T1000 (cell line): ENCODE results near the gene NDUFS6.

Source experiments
- DNase-seq: peaks from one replicate; lab custom pipeline; 2025; ENCODE audit warnings: mixed read lengths; lab: John Stamatoyannopoulos, UW

The NDUFS6 gene

DNA sequence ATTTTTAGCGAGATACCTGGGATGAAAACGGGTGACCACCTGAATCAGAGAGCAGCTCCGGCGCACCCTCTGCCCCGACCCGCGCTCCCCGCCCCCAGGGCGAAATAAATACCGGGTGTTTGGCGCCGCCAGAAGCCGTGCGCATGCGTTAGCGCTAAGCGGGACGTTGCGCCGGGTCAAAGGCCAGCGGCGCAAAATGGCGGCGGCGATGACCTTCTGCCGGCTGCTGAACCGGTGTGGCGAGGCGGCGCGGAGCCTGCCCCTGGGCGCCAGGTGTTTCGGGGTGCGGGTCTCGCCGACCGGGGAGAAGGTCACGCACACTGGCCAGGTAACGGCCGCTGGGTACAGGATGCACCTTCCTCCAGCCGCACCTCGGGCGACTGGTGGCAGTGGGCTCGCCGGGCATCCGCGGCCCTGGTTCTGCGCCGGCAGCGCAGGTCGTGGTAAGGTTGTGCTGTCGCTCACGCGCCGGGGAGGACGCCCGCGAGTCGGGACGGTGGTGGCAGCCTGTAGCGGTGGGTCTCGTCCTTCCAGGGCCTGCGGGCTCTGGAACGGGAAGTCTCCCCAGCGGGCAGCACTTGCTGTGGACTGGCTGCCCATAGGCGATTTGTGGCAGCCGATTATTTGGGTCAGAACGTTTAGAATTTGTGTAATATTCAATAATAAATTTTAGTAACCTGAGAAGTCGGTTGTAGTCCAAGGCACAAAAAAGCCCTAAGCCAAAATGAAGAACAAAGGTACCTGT is at the start of gene NDUFS6:
NDUFS6 (plus strand) TSS at position 186 of the 745 bp plus-strand sequence; CDS start at position 197, 11 bp downstream.
- no peak for DNase-seq

DNA sequence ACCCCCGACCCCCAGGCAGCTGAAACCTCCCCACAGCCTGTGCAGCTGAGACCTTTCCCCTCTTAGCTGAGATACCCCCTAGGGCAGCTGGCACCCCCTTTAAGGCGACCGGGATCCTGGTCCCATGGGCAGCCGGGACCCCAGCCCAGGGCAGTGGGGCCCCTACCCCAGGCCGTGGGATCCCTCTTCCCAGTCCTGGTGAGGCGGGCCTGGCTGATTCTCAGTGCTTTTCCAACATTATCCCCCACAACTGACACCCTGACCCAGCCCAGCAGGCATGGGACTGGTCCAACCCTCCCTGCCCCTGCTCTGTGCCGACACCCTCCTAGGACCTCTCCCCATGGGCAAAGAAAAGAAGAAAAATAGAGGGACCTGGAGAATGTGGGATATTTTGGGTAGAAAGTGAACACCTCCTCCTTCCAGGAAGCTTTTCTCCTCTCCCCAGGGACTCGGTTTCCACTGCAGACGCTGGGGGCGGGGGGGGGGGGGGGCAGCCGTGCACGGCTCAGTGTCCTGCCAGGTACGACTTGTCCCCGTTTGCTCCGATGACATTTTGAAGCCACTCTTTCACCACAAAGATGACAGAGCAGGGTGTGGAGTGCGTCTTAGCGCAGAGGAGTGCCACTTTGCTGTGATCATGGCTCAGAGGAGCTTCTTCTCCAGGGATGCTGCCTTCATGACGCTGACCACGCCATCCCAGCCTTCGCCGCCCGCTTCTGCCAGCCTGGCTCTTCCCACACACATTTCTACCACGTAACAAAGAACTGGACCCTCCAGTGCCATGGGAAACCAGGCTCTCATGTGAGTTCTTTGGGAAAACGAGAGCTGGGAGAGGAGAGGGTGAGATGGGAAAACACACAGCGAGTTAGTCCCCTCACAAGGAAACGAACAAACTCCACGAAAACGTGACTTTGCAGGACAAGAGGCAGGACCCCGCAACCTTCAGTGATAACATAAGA is 49.1 kb upstream of the NDUFS6 start:
- DNase-seq = no peak

DNA sequence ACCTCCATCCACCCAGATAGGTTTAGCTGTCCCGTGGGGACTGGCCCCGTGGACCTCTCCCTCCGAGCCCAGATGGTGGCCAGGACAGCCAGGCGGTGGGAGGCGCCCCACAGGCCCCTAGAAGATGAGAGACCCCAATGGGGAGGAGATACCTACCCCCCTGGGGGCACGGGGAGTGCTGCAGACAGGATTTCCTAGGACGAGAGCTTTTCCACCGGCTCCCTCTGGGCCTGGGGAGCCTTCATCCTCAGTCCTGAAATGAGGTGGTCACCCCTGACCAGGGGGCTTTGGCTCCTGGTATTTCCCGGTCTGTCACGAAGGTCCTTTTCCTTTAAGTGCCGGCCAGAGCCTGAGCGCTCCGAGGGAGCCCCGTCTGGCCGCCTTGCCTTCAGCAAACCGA is 48.3 kb upstream of the NDUFS6 start:
- no peak for DNase-seq

DNA sequence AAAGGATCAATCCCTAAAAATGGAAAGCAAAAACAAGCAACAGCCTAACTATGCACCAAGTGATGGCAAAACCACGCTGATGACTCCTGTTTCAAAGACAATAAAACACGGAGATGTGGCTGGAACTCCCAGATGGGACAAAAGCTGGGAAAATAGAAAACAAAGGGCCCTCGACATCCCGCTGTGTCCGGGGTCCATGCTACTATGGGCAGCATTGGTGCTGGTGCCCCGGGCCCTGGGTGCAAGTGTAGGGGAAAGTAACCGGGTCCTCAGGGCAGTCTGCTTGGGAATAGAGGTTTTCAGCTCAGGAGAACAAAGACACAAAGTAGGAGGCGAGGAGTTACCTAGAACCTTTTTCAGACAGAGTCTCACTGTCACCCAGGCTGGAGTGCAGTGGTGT is 47.7 kb upstream of the NDUFS6 start:
- DNase-seq = no peak

DNA sequence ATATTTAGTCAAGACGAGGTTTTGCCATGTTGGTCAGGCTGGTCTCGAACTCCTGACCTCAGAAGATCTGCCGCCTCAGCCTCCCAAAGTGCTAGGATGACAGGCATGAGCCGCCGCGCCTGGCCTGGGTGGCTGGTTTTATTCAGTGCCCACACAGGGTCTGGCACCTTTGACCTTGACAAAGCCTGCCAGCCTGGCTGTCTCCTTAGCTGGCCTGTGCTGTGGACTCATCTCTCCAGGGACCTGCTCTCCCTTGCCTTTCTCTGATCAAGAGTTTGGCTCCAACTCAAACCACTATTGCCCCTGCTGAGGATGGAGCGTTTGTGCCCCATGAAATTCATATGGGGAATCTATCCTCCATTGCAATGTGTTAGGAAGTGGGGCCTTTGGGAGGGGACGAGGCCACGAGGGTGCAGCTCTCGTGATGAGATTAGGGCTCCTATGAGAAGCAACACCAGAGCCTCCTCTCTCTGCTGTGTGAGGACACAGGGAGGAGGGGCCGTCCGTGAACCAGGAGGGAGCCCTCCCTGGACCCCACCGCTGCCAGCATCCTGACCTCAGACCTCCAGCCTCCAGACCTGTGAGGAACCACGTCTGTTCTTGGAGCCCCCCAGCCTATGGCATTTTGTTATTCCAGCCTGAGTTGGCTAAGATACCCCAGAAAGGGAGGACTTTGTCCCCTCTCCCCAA is 46.5 kb upstream of the NDUFS6 start:
- no peak for DNase-seq

DNA sequence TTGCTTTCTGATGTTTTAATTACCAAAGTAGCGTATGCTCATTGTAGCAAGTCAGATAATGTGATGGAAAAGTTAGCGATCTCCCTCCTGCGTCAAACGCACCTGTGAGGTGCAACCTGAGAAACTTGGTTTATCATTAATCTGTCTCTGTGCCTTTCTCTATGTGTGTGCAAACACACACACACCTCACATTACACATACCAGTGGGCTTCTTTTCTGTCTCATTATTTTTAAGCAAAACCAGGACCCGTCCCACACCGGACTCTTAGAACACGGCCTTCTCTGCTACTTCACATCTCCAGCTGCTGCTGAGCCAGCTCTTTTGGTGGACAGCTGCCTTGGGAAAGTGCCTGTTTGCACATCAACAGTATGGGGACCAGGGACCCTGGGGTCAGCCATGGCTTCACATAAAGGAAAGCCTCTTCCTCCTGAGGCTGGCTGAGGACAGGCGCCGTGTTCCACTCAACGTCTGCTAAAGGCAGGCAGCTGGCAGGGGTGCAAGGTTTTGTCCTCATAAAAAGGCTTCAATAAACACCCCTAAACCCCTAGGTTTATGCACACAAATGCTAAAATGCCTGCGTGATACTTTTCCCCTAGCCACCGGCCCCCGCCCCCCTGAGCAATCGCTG is 45.8 kb upstream of the NDUFS6 start:
- DNase-seq = no peak

DNA sequence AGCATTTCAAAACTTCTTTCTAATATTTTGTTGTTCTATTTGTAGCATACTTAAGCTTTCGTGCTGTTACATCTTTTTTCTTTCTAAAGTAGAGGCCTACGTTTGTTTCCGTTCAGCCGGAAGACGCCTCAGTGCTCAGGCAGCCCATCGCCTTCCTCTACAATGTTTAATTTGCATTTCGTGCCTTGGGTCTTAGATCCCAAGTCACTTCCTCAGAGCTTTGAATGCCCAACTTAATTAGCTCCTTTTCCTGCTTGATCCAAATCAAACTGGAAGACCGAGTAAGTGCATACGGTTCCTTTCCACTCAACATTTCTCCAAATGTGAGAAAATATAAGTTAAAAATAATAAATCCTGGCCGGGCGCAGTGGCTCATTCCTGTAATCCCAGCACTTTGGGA is 44.7 kb upstream of the NDUFS6 start:
- DNase-seq = no peak

DNA sequence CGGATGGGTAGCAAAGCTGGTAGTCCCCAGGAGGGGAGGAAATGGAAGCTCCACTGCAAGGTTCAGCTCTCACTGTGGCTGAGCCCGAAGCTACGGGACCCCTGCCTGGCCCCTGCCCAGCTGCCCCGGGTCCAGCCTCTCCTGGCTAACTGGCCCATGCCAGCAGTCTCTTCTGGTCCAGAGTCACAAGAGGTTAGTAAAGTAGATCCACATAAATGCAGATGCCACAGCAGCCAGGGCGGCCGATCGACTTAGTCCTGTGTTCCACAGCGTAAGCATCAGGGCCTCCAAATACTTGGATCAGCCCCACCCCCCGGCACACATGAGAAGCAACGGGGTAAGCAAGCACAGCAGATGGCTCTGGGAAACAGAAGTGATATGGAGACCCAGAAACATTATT is 43.7 kb upstream of the NDUFS6 start:
- no peak for DNase-seq

DNA sequence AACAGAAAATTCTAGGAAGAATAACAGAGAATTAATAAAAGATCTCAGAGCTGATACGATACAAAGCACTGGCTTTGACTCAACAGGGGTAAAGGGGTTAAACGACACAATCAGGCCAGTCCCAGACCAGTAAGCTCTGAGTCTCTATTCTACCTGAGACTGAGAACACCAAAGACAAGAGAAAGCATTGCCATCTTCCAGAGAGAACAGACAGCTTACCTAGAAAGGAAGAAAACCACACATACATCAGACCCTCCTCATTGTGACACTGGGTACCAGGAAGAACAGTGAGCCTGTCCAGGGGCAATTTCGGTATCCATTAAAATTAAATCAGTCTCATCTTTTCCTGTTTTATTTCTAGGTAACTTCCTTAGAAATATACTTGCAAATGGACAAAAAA is 42.6 kb upstream of the NDUFS6 start:
- DNase-seq = no peak

DNA sequence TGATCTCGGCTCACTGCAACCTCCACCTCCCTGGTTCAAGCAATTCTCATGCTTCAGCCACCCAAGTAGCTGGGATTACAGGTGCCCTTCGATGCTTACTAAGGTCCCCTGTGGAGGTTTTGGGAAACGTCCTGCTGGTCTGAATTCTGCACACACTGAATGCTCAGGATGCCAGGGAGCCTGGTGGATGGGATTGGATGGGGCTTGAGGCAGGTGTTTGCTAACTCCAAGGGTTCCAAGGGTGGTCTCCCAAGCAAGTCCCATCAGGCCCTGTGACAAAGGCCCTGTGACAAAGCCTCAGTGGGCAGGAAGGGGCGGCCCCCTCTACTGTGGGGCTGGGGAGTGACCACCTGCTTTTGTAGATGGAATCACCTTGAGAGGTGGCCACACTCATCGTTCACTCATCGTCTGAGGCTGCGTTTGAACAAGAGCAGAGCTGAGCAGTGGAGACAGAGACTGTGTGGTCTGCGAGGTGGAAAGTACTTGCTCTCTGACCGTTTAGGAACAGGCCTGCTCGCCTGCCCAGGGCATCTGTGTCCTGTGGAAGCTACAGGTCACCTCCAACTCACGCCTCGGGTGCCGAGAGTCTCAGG is 41.7 kb upstream of the NDUFS6 start:
- no peak for DNase-seq

DNA sequence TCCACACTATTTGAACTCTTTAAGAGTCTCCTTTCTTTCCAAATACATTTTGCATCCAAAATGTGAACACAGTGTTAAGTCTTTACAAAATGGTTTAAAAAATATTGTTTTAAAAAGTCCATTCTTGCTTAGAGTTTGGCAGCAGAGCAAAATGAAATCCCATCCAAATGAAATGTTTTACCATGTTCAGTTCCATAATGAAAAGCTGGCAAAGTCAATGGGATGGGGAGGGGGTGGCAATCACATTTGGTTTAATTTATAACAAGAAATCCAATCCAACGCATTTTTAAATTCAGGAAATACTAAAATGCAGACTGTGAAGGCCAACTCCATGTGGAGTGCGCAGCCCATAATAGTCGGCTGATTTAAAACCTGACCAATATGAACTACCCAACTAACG is 41.0 kb upstream of the NDUFS6 start:
- DNase-seq = no peak

DNA sequence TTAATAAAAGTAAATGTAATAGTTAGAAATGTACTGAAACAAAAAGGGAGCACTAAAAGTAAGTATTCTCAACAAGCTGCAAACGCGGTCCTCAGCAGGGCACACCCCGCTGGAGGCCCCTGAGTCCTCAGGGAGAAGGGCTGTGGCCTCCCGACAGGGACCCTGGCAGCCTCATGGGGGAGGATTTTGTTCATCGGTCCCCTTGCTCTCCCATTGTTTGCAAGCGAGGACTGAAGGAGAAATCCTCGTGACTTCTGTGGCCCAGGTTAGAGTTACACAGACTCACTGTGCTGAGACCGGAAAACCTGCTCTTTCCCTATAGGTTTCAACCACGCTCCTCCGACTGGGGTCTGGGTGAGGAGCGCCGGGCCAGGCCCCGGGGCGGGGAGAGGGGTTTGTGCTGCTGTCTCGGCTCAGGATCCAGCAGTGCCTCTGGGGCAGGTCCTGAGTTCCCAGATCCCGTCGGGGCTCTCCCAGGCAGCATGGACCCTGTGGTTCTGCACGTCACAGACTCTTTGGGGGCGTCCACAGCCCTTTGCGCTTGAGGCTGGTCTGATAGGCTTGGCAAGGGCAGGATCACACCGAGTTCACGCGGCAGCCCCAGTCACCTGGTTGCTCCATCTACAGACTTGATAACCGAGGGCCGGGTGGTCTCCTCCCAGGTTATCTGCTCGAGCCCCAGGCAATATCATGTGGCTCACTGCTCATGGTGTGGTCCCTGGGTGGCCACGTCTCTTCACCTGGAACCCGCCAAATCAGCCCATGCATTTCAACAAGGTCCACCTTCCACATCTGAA is 40.4 kb upstream of the NDUFS6 start:
- DNase-seq = no peak

DNA sequence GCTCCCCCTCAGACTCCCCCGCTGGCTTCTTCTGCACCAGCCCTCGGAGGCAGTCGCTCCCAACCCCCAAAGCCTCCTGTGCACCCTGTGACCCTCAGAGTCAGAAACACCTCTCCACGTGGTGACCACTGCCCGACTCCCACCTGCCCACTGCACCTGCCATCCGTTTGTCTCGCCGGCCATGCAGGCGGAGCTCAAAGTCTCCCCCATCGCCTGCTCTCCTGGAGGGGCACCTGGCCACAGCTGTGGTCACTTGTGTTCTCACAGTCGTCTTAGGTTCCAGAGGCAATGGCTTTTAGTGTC is 39.8 kb upstream of the NDUFS6 start:
- no peak for DNase-seq

DNA sequence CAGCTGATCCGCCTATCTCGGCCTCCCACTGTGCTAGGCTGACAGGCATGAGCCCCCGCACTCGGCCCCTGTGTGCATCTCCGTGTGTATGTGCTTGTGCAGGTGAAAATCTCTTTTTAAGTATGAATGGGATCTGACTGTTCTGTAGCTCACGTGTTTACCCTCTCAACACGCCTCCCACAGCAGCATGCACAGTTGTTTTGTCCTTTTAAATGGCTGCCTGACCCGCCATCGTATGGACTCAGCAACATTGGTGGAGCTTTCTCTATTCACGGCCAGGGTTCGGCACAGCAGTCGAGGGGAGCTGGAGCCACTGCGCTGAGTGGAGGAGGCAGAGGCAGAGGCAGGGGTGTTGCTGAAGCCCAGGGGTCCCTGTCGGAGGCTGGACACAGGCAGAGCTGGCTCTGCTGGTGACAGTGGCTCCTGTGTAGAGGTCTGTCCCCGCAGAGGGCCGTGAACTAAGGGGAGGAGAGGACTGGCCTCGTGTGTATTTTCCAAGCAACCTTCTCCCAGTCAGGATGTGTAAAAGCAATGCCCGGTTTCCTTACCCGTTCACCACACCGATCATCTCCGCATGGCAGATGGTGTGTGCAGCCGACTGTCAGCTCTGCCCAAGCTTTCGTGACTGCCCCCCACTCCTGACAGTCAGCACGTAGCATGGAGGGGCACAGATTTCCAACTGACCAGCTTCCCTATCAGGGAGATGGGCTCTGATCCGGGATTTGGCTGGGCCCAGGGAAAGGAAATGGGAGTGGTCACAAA is 38.9 kb upstream of the NDUFS6 start:
- no peak for DNase-seq

DNA sequence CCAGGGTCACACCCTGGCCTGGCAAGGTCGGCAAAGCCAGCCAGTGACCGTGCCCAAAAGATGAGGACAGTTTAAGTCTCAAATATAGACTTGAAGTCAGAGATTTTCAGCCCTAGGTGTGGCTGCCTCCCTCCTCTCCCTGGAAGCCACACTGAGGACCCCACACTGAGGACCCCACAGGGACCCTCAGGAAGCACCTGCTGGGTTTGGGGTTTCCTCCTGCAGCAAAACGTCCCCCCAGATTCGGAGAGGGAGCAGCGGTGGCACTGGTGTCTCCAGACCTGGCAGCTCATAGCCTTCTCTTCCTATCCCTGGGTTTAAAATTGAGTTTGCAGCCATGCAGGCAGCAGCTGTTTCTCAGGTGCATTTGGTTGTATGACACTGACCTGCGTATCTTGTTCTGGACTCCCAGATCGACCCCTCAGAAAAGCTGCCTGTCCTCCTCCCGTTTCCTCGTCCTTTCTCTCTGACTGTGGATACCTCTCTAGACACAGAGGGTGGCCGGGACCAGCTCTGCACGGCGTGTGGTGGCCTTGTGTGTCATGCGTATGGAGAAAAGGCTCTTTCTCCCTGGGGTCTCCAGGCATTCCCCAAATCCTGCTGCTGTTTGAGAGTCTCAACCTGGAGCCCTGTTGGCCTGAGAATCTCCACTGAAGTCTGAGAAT is 38.2 kb upstream of the NDUFS6 start:
- no peak for DNase-seq

DNA sequence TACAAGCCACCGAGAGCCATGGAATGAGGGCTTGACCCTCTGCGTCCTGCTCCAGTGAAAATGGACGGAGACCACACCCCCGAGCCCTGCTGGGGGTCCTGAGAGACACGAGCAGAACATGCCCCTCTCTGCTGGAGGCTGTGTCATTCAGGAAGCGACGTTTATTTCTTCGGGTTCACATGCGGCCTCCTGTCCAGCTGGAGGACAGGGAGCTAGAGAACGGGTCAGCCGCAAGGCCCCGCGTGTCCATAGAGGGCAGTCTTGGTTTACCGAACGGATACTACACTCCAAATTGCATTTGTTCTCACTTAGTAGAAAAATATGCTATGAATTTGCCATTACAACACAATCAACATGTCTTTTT is 37.7 kb upstream of the NDUFS6 start:
- DNase-seq = no peak

DNA sequence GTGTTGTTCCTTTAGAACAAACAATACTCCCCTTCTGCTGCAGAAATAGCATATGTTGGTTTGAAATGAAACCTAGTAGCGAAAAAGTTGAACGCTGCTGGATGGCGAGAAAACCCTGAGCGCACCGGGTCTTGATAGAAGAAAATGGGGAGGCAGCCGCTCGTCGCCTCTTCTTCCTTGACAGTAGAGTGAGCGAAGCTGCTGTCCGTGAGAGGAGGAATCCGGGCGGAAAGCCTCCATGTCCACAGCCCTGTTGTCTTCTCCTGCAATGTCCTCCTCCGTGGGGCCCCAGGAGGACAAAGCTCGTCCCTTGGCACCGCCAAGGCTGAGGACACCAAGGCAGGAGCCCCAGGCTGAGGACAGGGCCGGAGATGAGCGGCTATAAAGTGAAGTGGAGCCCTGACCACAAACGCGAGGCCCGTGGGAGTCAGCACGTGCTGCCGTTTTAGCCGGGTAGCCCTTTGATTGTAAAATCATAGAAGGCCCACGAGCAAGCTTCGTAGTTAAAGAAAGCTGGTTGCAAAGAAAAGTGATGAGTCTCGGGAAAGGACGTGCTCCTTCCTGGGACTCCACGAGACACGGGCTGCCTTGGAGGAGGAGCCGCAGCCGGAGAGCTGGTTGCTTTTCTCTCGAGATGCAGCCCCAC is 37.1 kb upstream of the NDUFS6 start:
- no peak for DNase-seq

DNA sequence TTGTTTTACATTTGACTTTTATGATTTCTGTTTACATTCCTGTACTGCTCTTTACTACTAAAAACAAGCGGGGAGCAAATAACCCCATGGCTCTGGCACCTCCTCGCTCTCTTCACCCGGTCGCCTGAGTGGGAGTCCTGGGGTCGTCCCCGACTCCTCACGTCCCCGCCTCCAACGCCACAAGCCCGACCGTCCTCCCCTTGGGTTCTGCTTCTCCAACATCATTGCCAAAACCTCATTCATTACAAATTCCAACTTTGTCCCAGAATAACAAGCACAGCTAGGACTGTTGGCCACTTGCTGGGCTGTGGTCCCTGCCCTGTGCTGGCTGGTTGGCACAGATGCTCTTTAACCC is 36.6 kb upstream of the NDUFS6 start:
- DNase-seq = no peak

DNA sequence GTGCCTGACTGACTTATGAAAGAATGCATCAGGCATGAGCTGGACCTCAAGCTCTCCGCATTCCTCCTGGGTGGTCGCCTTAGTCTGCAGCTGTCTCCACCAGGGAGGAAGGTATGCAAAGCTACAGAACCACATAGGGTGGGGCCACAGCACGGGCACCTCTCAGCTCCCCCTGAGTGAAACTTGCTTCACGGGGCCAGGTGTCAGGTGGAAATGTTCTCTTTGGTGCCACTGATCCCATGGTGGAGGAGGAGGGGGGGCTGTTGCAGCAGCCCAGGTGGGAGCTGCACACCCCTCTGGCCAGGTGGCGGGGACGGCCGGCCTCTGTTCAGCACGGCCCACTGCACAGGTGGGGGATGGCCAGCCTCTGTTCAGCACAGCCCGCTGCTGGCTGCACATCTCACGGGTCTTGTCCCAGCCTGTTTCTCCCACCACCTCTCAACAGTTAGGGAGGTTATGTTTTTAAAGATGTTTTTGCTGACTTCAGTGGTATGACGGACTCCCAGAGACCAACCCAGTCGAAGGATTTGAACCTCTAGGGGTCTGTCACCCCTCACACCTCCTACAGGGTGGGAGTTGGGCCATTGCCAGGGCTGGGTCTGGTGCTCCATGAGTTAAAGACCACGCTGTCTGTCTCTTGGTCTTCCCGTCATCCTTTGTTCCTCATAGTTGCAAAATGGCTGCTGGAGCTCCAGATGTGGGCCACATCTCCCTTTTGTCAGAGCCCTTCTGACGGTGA is 35.9 kb upstream of the NDUFS6 start:
- DNase-seq = no peak
